ENCODE data around the gene PGM5.

Gene PGM5

GRCh38 chr9:68473790-68474189, 117.4 kb downstream of the PGM5 start:
- H3K4me3 ChIP-seq (ENCODE audit: low read length), result no peak overlapping the region
- DNase-seq (ENCODE audit: low read depth), result no peak
- TF ChIP-seq CTCF (IDR thresholded peaks at IDR 0.05; ENCODE audit: insufficient read depth, low read depth, low read length, missing control alignments), result no peak

- TF ChIP-seq CTCF (IDR thresholded peaks at IDR 0.05; ENCODE audit: insufficient read depth, low read depth, low read length, missing control alignments), result no peak
- H3K4me3 ChIP-seq (ENCODE audit: low read length), result no peak overlapping the region
- DNase-seq (ENCODE audit: low read depth), result no peak
Measured at GRCh38 chr9:68476422-68476821, 120.0 kb downstream of the PGM5 start.

- H3K4me3 ChIP-seq (ENCODE audit: low read length), result no peak overlapping the region
- DNase-seq (ENCODE audit: low read depth), result no peak
- TF ChIP-seq CTCF (IDR thresholded peaks at IDR 0.05; ENCODE audit: insufficient read depth, low read depth, low read length, missing control alignments), result no peak
Measured at GRCh38 chr9:68476847-68477246, 120.4 kb downstream of the PGM5 start.

GRCh38 chr9:68480807-68481206, 124.4 kb downstream of the PGM5 start:
- no peak overlapping the region for H3K4me3 ChIP-seq (ENCODE audit: low read length)
- no peak for DNase-seq (ENCODE audit: low read depth)
- no peak for TF ChIP-seq CTCF (IDR thresholded peaks at IDR 0.05; ENCODE audit: insufficient read depth, low read depth, low read length, missing control alignments)

- DNase-seq (ENCODE audit: low read depth), result no peak
- TF ChIP-seq CTCF (IDR thresholded peaks at IDR 0.05; ENCODE audit: insufficient read depth, low read depth, low read length, missing control alignments), result no peak
- no peak overlapping the region for H3K4me3 ChIP-seq (ENCODE audit: low read length)
Measured at GRCh38 chr9:68482548-68482947, 126.1 kb downstream of the PGM5 start.

- no peak for TF ChIP-seq CTCF (IDR thresholded peaks at IDR 0.05; ENCODE audit: insufficient read depth, low read depth, low read length, missing control alignments)
- DNase-seq (ENCODE audit: low read depth), result no peak
- no peak overlapping the region for H3K4me3 ChIP-seq (ENCODE audit: low read length)
Measured at GRCh38 chr9:68488126-68488525, 131.7 kb downstream of the PGM5 start.

- no peak for DNase-seq (ENCODE audit: low read depth)
- TF ChIP-seq CTCF (IDR thresholded peaks at IDR 0.05; ENCODE audit: insufficient read depth, low read depth, low read length, missing control alignments), result no peak
- no peak overlapping the region for H3K4me3 ChIP-seq (ENCODE audit: low read length)
Measured at GRCh38 chr9:68489646-68490045, 133.2 kb downstream of the PGM5 start.
